GM12878 (cell line): ENCODE results near the gene PLAAT5. TPM values are rescaled to one million over a fixed set of nuclear protein-coding genes. Genes with fewer than 3 reads are reported as not detected.

Source experiments
- ATAC-seq: fragments of 200-7000 bp; cut with Tn5 transposase; 3 replicates; pipeline ENCODE4 v1.9.1; 2020; ENCODE audit warnings: mild to moderate bottlenecking, moderate library complexity
- BruUV-seq: library from RNA; stranded (reverse); fragments of 400-500 nt; replicated peaks from 2 replicates; lab custom pipeline; 2021; lab: Mats Ljungman, UMichigan
- CTCF ChIA-PET: fragments of 300-600 bp; sonication (Branson Sonifier 250); formaldehyde crosslinking; extraction: SDS; loops from one replicate; lab custom pipeline; 2021; ENCODE audit warnings: inconsistent platforms; lab: Yijun Ruan, JAX
- POLR2A ChIA-PET: fragments of 350-600 bp; formaldehyde crosslinking; extraction: SDS; loops from one replicate; lab custom pipeline; 2021; ENCODE audit warnings: inconsistent platforms; lab: Charles Lee
- RAD21 ChIA-PET: fragments of 300-600 bp; sonication (Branson Sonifier 250); formaldehyde crosslinking; loops from one replicate; lab custom pipeline; 2023; ENCODE audit warnings: antibody characterized with exemption; ENCODE audit not compliant: unreplicated experiment; lab: Charles Lee
- SMC1A ChIA-PET: fragments of 300-600 bp; sonication (Branson Sonifier 250); formaldehyde crosslinking; loops from one replicate; lab custom pipeline; 2023; ENCODE audit not compliant: unreplicated experiment, uncharacterized antibody; lab: Charles Lee
- DNase-seq: peaks from one replicate; pipeline ENCODE4 v3.0.0-alpha.2; 2011; ENCODE audit warnings: low read depth, low spot score
- FAIRE-seq: peaks from 3 replicates; lab custom pipeline; 2011; peaks lifted over from hg19 to GRCh38; lab: Jason Lieb, UNC
- H2AFZ ChIP-seq: 2 replicates; pipeline ENCODE4 v1.6.0; 2011; ENCODE audit warnings: low read depth, low read length, control low read depth; ENCODE audit not compliant: control insufficient read depth
- H3K27ac ChIP-seq: 2 replicates; pipeline ENCODE4 v1.5.1; 2011; ENCODE audit warnings: control low read depth; ENCODE audit not compliant: control insufficient read depth, insufficient read depth
- H3K27me3 ChIP-seq, 2 experiments: replicated peaks in 1 of 2; 2 replicates each; pipeline versions ENCODE4 v1.6.0 to v1.6.1; 2011; ENCODE audit warnings: low read length in 1 of 2; ENCODE audit not compliant: control insufficient read depth in 2 of 2, insufficient read depth in 2 of 2
- H3K36me3 ChIP-seq, 2 experiments: 2 replicates each; pipeline ENCODE4 v1.5.1; 2011; ENCODE audit warnings: low read length in 1 of 2; ENCODE audit not compliant: control insufficient read depth in 2 of 2, insufficient read depth in 2 of 2
- H3K4me1 ChIP-seq: 2 replicates; pipeline ENCODE4 v1.6.1; 2011; ENCODE audit warnings: mild to moderate bottlenecking, low read length, moderate library complexity, mixed read lengths; ENCODE audit not compliant: control insufficient read depth, insufficient read depth
- H3K4me2 ChIP-seq: 2 replicates; pipeline ENCODE4 v1.6.0; 2011; ENCODE audit warnings: control low read depth; ENCODE audit not compliant: control insufficient read depth, insufficient read depth
- H3K4me3 ChIP-seq: fragments of 200-600 bp; sonication (generic); 2 replicates; pipeline ENCODE4 v1.5.1; 2016
- H3K79me2 ChIP-seq: 2 replicates; pipeline ENCODE4 v1.6.0; 2011; ENCODE audit warnings: low read length; ENCODE audit not compliant: control insufficient read depth, insufficient read depth
- H3K9ac ChIP-seq: 2 replicates; pipeline ENCODE4 v1.8.0; 2011; ENCODE audit warnings: low read length, control low read depth, mixed read lengths; ENCODE audit not compliant: control insufficient read depth, insufficient read depth
- H3K9me3 ChIP-seq: replicated peaks from 3 replicates; pipeline ENCODE4 v1.5.1; 2011; ENCODE audit warnings: mild to moderate bottlenecking, low read length; ENCODE audit not compliant: control insufficient read depth, insufficient read depth
- H4K20me1 ChIP-seq: 2 replicates; pipeline ENCODE4 v1.6.0; 2011; ENCODE audit not compliant: control insufficient read depth, insufficient read depth
- E2F8 ChIP-seq: fragments of 450-650 bp; IDR thresholded peaks from 2 replicates; pipeline ENCODE4 v1.6.1; 2018; ENCODE audit warnings: mild to moderate bottlenecking, low read depth, moderate library complexity; ENCODE audit not compliant: partially characterized antibody
- MEF2A ChIP-seq: IDR thresholded peaks from 2 replicates; pipeline ENCODE4 v1.6.1; 2011; ENCODE audit warnings: low read depth, mild to moderate bottlenecking, low read length, moderate library complexity; ENCODE audit not compliant: insufficient read depth
- MXI1 ChIP-seq: fragments of 150-350 bp; IDR thresholded peaks from 2 replicates; pipeline ENCODE4 v1.6.1; 2011; ENCODE audit warnings: low read depth, mild to moderate bottlenecking, inconsistent platforms, low read length, improper control_type of control experiment
- WGBS: methylation state at CpG from one replicate; pipeline ENCODE4 v1.1.6; 2016; ENCODE audit warnings: low lambda C conversion rate; ENCODE audit not compliant: insufficient replicate concordance, insufficient coverage; ENCODE audit errors: missing lambda C conversion rate; 5-methylcytosine and 5-hydroxymethylcytosine counted together
- in situ Hi-C: fragments of 300-500 bp; cut with MboI; formaldehyde crosslinking; loops from 9 replicates; pipeline ENCODE4 v1.14.3; 2018; ENCODE audit warnings: mixed read lengths
- intact Hi-C: fragments of 100-400 bp; cut with micrococcal nuclease; formaldehyde crosslinking; loops from one replicate; pipeline ENCODE4 v1.14.2; 2022; ENCODE audit not compliant: unreplicated experiment
- polyA plus RNA-seq, 11 experiments: library from polyadenylated mRNA; depleted of rRNA in 4 of 11; unstranded in 6 of 11; stranded (reverse) in 5 of 11; fragments of >200 nt; fragmentation: Nextera tagmentation in 4 of 11; fragmentation: Illumina TruSeq in 1 of 11; extraction: Ambion mirVana in 4 of 11; extraction: Trizol in 1 of 11; gene quantifications; 1 replicate in 1 of 11; 2 replicates in 10 of 11; pipeline versions ENCODE4 v1.2.1 to v1.2.3, GENCODE V29; 2011 to 2016; ENCODE audit warnings: inconsistent platforms in 2 of 11, missing spikeins in 2 of 11, low read depth in 1 of 11
- total RNA-seq, 4 experiments: library from RNA; depleted of rRNA in 3 of 4; stranded (reverse); fragments of >200 nt in 3 of 4; fragmentation: Illumina TruSeq in 1 of 4; extraction: Trizol in 1 of 4; gene quantifications; 2 replicates each; pipeline versions ENCODE4 v1.2.1 to v1.2.3, GENCODE V29; 2013 to 2021
- TF ChIP-seq, protein P1 (sequence below): fragments of 150-350 bp; IDR thresholded peaks from 2 replicates; pipeline ENCODE4 v1.6.1; 2016; ENCODE audit warnings: low read depth, low read length

Gene PLAAT5
- total and polyA plus RNA-seq, 10 of the 15 experiments (the other 5 are each of a cell fraction or from before 2014, with no cell fraction given), result not detected

DNA sequence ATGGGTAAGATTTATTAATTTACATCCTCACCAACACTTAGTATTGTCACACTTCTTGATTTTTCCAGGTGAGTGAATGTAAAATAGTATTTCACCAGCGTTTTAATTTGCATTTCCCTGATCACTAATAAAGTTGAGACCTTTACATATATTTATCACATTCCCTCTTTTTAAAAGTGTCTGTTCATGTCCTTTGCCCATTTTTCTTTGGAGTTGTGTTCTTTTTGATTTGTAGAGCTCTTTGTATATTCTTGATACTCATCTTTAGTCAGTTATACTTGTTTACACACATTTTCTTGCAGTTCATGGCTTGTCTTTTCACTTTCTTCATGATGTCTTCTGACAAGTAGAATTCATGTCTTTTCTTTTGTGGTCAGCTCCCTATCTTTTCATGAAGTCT lies 2.2 kb upstream of the PLAAT5 start:
- intact Hi-C loops, result no loop called here
- BruUV-seq, result no TSS peak
- POLR2A ChIA-PET, result interaction anchor here (0.7 kb wide), 1 partner anchor 260 kb away, joined by 7 read pairs; no protein-coding TSS in a partner anchor

More for the DNA sequence above, 2.2 kb upstream of the PLAAT5 start:
- Histone ChIP-seq H3K27me3 (peaks cover 3 to 8% of the 10 kb centered on the region in 2 experiments; a peak in 3 of 4 replicates), H4K20me1 (no peaks in the 10 kb centered on the region), H3K27ac (no peak overlapping the region), H2AFZ (no peak overlapping the region), H3K36me3 (no peaks in the 10 kb centered on the region), H3K9ac (no peak overlapping the region)
- ChIA-PET SMC1A (no interaction called here), RAD21 (no interaction called here)
- no peak for TF ChIP-seq MXI1
- no peak for TF ChIP-seq E2F8
- TF ChIP-seq, protein P1, sequence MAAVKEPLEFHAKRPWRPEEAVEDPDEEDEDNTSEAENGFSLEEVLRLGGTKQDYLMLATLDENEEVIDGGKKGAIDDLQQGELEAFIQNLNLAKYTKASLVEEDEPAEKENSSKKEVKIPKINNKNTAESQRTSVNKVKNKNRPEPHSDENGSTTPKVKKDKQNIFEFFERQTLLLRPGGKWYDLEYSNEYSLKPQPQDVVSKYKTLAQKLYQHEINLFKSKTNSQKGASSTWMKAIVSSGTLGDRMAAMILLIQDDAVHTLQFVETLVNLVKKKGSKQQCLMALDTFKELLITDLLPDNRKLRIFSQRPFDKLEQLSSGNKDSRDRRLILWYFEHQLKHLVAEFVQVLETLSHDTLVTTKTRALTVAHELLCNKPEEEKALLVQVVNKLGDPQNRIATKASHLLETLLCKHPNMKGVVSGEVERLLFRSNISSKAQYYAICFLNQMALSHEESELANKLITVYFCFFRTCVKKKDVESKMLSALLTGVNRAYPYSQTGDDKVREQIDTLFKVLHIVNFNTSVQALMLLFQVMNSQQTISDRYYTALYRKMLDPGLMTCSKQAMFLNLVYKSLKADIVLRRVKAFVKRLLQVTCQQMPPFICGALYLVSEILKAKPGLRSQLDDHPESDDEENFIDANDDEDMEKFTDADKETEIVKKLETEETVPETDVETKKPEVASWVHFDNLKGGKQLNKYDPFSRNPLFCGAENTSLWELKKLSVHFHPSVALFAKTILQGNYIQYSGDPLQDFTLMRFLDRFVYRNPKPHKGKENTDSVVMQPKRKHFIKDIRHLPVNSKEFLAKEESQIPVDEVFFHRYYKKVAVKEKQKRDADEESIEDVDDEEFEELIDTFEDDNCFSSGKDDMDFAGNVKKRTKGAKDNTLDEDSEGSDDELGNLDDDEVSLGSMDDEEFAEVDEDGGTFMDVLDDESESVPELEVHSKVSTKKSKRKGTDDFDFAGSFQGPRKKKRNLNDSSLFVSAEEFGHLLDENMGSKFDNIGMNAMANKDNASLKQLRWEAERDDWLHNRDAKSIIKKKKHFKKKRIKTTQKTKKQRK, result no peak
- no peak for TF ChIP-seq MEF2A
- TF ChIP-seq, all 136 proteins: peak for 0
- FAIRE-seq, result no peak
- ATAC-seq, result no peak
- CTCF ChIA-PET, result interaction anchor here (6.0 kb wide), 1 partner anchor 14 kb away, joined by 25 read pairs; no protein-coding TSS in a partner anchor
- WGBS, result 23% methylated on average over 1 of the region's 1 CpG
- Histone ChIP-seq H3K79me2 (no peaks in the 10 kb centered on the region), H3K4me2 (no peak overlapping the region), H3K4me3 (no peak overlapping the region), H3K4me1 (no peaks in the 10 kb centered on the region), H3K9me3 (no peaks in the 10 kb centered on the region; the same call in 2 of the 3 replicates)
- in situ Hi-C loops, result no loop called here
- no peak for DNase-seq
